ENCODE results near the gene DZIP1.

The DZIP1 gene

GRCh38 chr13:95605448-95606125, 38.9 kb downstream of the DZIP1 start:
- H3K27me3 ChIP-seq, result no peaks in the 10 kb centered on the region
- H3K4me1 ChIP-seq, result peaks cover 8% of the 10 kb centered on the region; the same call in 1 of the 2 replicates
- TF ChIP-seq Cebpa-rat (IDR thresholded peaks at IDR 0.05), result no peak

GRCh38 chr13:95604556-95604915, 40.0 kb downstream of the DZIP1 start:
- Histone ChIP-seq H3K4me3 (no peak overlapping the region), H3K36me3 (no peaks in the 10 kb centered on the region), H4K20me1 (no peaks in the 10 kb centered on the region), H3K9me3 (no peaks in the 10 kb centered on the region), H3K4me1 (peaks cover 8% of the 10 kb centered on the region; the same call in 1 of the 2 replicates), H3K27ac (no peak overlapping the region), H3K4me2 (no peak overlapping the region), H3K27me3 (no peaks in the 10 kb centered on the region), H3K9ac (no peak overlapping the region)
- no peak for TF ChIP-seq Cebpa-rat (IDR thresholded peaks at IDR 0.05)

More at GRCh38 chr13:95605448-95606125, 38.9 kb downstream of the DZIP1 start:
- Histone ChIP-seq H4K20me1 (no peaks in the 10 kb centered on the region), H3K4me2 (no peak overlapping the region), H3K36me3 (no peaks in the 10 kb centered on the region), H3K27ac (no peak overlapping the region), H3K4me3 (no peak overlapping the region), H3K9ac (no peak overlapping the region), H3K9me3 (no peaks in the 10 kb centered on the region)

GRCh38 chr13:95603887-95604555, 40.5 kb downstream of the DZIP1 start:
- no peak overlapping the region for H3K9ac ChIP-seq
- H3K27ac ChIP-seq, result no peak overlapping the region
- peak; percentile 81 for TF ChIP-seq Cebpa-rat (IDR thresholded peaks at IDR 0.05)
- no peak overlapping the region for H3K4me3 ChIP-seq
- no peaks in the 10 kb centered on the region for H4K20me1 ChIP-seq
- H3K4me2 ChIP-seq, result no peak overlapping the region
- no peaks in the 10 kb centered on the region for H3K36me3 ChIP-seq
- no peaks in the 10 kb centered on the region for H3K27me3 ChIP-seq
- peaks cover 4% of the 10 kb centered on the region; the same call in 1 of the 2 replicates for H3K4me1 ChIP-seq
- no peaks in the 10 kb centered on the region for H3K9me3 ChIP-seq

GRCh38 chr13:95601906-95602305, 42.6 kb downstream of the DZIP1 start:
- H3K27ac ChIP-seq, result no peak overlapping the region
- no peaks in the 10 kb centered on the region for H3K4me1 ChIP-seq
- no peaks in the 10 kb centered on the region for H4K20me1 ChIP-seq
- no peaks in the 10 kb centered on the region for H3K27me3 ChIP-seq
- no peak for TF ChIP-seq Cebpa-rat (IDR thresholded peaks at IDR 0.05)
- no peaks in the 10 kb centered on the region for H3K36me3 ChIP-seq
- no peak overlapping the region for H3K9ac ChIP-seq
- H3K4me3 ChIP-seq, result no peak overlapping the region
- no peaks in the 10 kb centered on the region for H3K9me3 ChIP-seq
- no peak overlapping the region for H3K4me2 ChIP-seq

GRCh38 chr13:95601216-95601615, 43.3 kb downstream of the DZIP1 start:
- Histone ChIP-seq H4K20me1 (no peaks in the 10 kb centered on the region), H3K4me3 (no peak overlapping the region), H3K27me3 (no peaks in the 10 kb centered on the region), H3K36me3 (no peaks in the 10 kb centered on the region), H3K27ac (no peak overlapping the region), H3K4me2 (no peak overlapping the region), H3K9me3 (no peaks in the 10 kb centered on the region), H3K4me1 (no peaks in the 10 kb centered on the region), H3K9ac (no peak overlapping the region)
- TF ChIP-seq Cebpa-rat (IDR thresholded peaks at IDR 0.05), result no peak

- H3K4me3 ChIP-seq, result no peak overlapping the region
- TF ChIP-seq Cebpa-rat (IDR thresholded peaks at IDR 0.05), result no peak
These were observed 47.8 kb downstream of the DZIP1 start for GRCh38 chr13:95596701-95597100.

GRCh38 chr13:95593462-95593861, 51.0 kb downstream of the DZIP1 start:
- no peak overlapping the region for H3K27ac ChIP-seq
- no peak overlapping the region for H3K4me3 ChIP-seq
- H3K4me2 ChIP-seq, result no peak overlapping the region
- H3K9me3 ChIP-seq, result no peaks in the 10 kb centered on the region
- H3K9ac ChIP-seq, result no peak overlapping the region
- no peaks in the 10 kb centered on the region for H3K36me3 ChIP-seq
- no peak for TF ChIP-seq Cebpa-rat (IDR thresholded peaks at IDR 0.05)
- H3K27me3 ChIP-seq, result no peaks in the 10 kb centered on the region
- no peaks in the 10 kb centered on the region for H4K20me1 ChIP-seq
- no peaks in the 10 kb centered on the region for H3K4me1 ChIP-seq

More at GRCh38 chr13:95596701-95597100, 47.8 kb downstream of the DZIP1 start:
- no peaks in the 10 kb centered on the region for H3K9me3 ChIP-seq
- no peaks in the 10 kb centered on the region for H3K27me3 ChIP-seq
- no peak overlapping the region for H3K9ac ChIP-seq
- H3K4me2 ChIP-seq, result no peak overlapping the region
- H3K36me3 ChIP-seq, result no peaks in the 10 kb centered on the region
- H4K20me1 ChIP-seq, result no peaks in the 10 kb centered on the region
- no peak overlapping the region for H3K27ac ChIP-seq
- H3K4me1 ChIP-seq, result no peaks in the 10 kb centered on the region

- H3K4me3 ChIP-seq, result no peak overlapping the region
- H3K9ac ChIP-seq, result no peak overlapping the region
- no peaks in the 10 kb centered on the region for H3K4me1 ChIP-seq
- no peaks in the 10 kb centered on the region for H4K20me1 ChIP-seq
- no peak for TF ChIP-seq Cebpa-rat (IDR thresholded peaks at IDR 0.05)
- no peak overlapping the region for H3K4me2 ChIP-seq
- no peaks in the 10 kb centered on the region for H3K27me3 ChIP-seq
- no peaks in the 10 kb centered on the region for H3K9me3 ChIP-seq
- H3K27ac ChIP-seq, result no peak overlapping the region
- H3K36me3 ChIP-seq, result no peaks in the 10 kb centered on the region
These were observed 55.8 kb downstream of the DZIP1 start for GRCh38 chr13:95588721-95589120.

- H3K36me3 ChIP-seq, result no peaks in the 10 kb centered on the region
- no peak overlapping the region for H3K27ac ChIP-seq
These were observed 56.4 kb downstream of the DZIP1 start for GRCh38 chr13:95588134-95588533.

GRCh38 chr13:95585867-95586266, 58.6 kb downstream of the DZIP1 start:
- Histone ChIP-seq H3K27ac (no peak overlapping the region), H3K4me3 (no peak overlapping the region), H3K4me1 (no peaks in the 10 kb centered on the region), H3K4me2 (no peak overlapping the region), H4K20me1 (no peaks in the 10 kb centered on the region), H3K9ac (no peak overlapping the region), H3K27me3 (no peaks in the 10 kb centered on the region), H3K36me3 (no peaks in the 10 kb centered on the region), H3K9me3 (no peaks in the 10 kb centered on the region)
- no peak for TF ChIP-seq Cebpa-rat (IDR thresholded peaks at IDR 0.05)

More at GRCh38 chr13:95588134-95588533, 56.4 kb downstream of the DZIP1 start:
- Histone ChIP-seq H4K20me1 (no peaks in the 10 kb centered on the region), H3K27me3 (no peaks in the 10 kb centered on the region), H3K4me1 (no peaks in the 10 kb centered on the region), H3K4me2 (no peak overlapping the region), H3K4me3 (no peak overlapping the region), H3K9me3 (no peaks in the 10 kb centered on the region), H3K9ac (no peak overlapping the region)
- no peak for TF ChIP-seq Cebpa-rat (IDR thresholded peaks at IDR 0.05)

All from BLaER1 (cell line).